HepG2 (cell line): Measurements from ENCODE around the gene TECPR1. TPM values are rescaled to one million over a fixed set of nuclear protein-coding genes. Genes with fewer than 3 reads are reported as not detected.

Experiments used
- ASH2L ChIP-seq: fragments of 300-600, 200-600 bp; sonication (generic); IDR thresholded peaks from 2 replicates; pipeline ENCODE4 v1.7.0; 2017; ENCODE audit warnings: low read depth, mild to moderate bottlenecking, moderate library complexity, mixed read lengths, low read length; ENCODE audit not compliant: insufficient read length
- CREM ChIP-seq, 2 experiments: sonication (generic) in 1 of 2; formaldehyde crosslinking in 1 of 2; IDR thresholded peaks; 2 replicates each; pipeline versions ENCODE4 v1.4.0 to v1.6.1; 2016 to 2020; ENCODE audit warnings: antibody characterized with exemption in 1 of 2, mild to moderate bottlenecking in 1 of 2, missing genetic modification reagents in 1 of 2
- GTF3A ChIP-seq: sonication (generic); formaldehyde crosslinking; conservative IDR thresholded peaks from 2 replicates; pipeline ENCODE4 v1.4.0; 2020; ENCODE audit warnings: mild to moderate bottlenecking, missing genetic modification reagents
- HOXA3 ChIP-seq: sonication (generic); formaldehyde crosslinking; IDR thresholded peaks from 2 replicates; pipeline ENCODE4 v1.5.0; 2020; ENCODE audit warnings: missing genetic modification reagents
- LCORL ChIP-seq, 2 experiments: fragments of 450-650 bp in 1 of 2; sonication (generic) in 1 of 2; formaldehyde crosslinking in 1 of 2; IDR thresholded peaks; 2 replicates each; pipeline versions ENCODE4 v1.5.0 to v1.6.1; 2017 to 2020; ENCODE audit warnings: antibody characterized with exemption in 1 of 2, missing genetic modification reagents in 1 of 2
- MBD4 ChIP-seq: IDR thresholded peaks from 2 replicates; pipeline ENCODE4 v1.6.1; 2012; ENCODE audit warnings: low read length, inconsistent platforms, borderline replicate concordance
- MEF2D ChIP-seq: sonication (generic); formaldehyde crosslinking; IDR thresholded peaks from 2 replicates; pipeline ENCODE4 v1.5.1; 2020; ENCODE audit warnings: mild to moderate bottlenecking, missing genetic modification reagents
- NFIC ChIP-seq: IDR thresholded peaks from 2 replicates; pipeline ENCODE4 v1.6.1; 2012; ENCODE audit warnings: mild to moderate bottlenecking, low read length, inconsistent platforms
- NRL ChIP-seq: sonication (generic); formaldehyde crosslinking; IDR thresholded peaks from 2 replicates; pipeline ENCODE4 v1.5.0; 2020; ENCODE audit warnings: missing genetic modification reagents, mild to moderate bottlenecking, moderate library complexity, borderline replicate concordance
- SAFB2 ChIP-seq: sonication (generic); formaldehyde crosslinking; IDR thresholded peaks from 2 replicates; pipeline ENCODE4 v1.5.1; 2020; ENCODE audit warnings: missing genetic modification reagents, low read depth, mild to moderate bottlenecking, borderline replicate concordance
- TERF1 ChIP-seq: sonication (generic); formaldehyde crosslinking; IDR thresholded peaks from 2 replicates; pipeline ENCODE4 v1.8.0; 2022; ENCODE audit warnings: mild to moderate bottlenecking, missing genetic modification reagents, moderate library complexity
- TRIM22 ChIP-seq: fragments of 450-650 bp; IDR thresholded peaks from 2 replicates; pipeline ENCODE4 v1.6.1; 2017
- UBTF ChIP-seq: sonication (generic); formaldehyde crosslinking; IDR thresholded peaks from 2 replicates; pipeline ENCODE4 v1.4.0; 2020; ENCODE audit warnings: mild to moderate bottlenecking, missing genetic modification reagents
- ZBTB21 ChIP-seq: sonication (generic); formaldehyde crosslinking; IDR thresholded peaks from 2 replicates; pipeline ENCODE4 v1.4.0; 2020; ENCODE audit warnings: missing genetic modification reagents
- ZGPAT ChIP-seq: IDR thresholded peaks from 2 replicates; pipeline ENCODE4 v1.6.1; 2016; ENCODE audit warnings: mild to moderate bottlenecking
- ZMYM2 ChIP-seq: sonication (generic); formaldehyde crosslinking; IDR thresholded peaks from 2 replicates; pipeline ENCODE4 v1.8.0; 2022; ENCODE audit warnings: mild to moderate bottlenecking, missing genetic modification reagents
- ZNF234 ChIP-seq: sonication (generic); formaldehyde crosslinking; conservative IDR thresholded peaks from 2 replicates; pipeline ENCODE4 v1.5.1; 2020; ENCODE audit warnings: mild to moderate bottlenecking, missing genetic modification reagents
- ZNF235 ChIP-seq: sonication (generic); formaldehyde crosslinking; IDR thresholded peaks from 2 replicates; pipeline ENCODE4 v1.8.1; 2023; ENCODE audit warnings: mild to moderate bottlenecking, missing genetic modification reagents, borderline replicate concordance
- ZNF644 ChIP-seq: IDR thresholded peaks from 2 replicates; pipeline ENCODE4 v1.6.1; 2016; ENCODE audit warnings: low read depth
- ZNF75D ChIP-seq: sonication (generic); formaldehyde crosslinking; IDR thresholded peaks from 2 replicates; pipeline ENCODE4 v1.8.1; 2023; ENCODE audit warnings: missing genetic modification reagents, mild to moderate bottlenecking, borderline replicate concordance
- ZNF816 ChIP-seq: sonication (generic); formaldehyde crosslinking; IDR thresholded peaks from 2 replicates; pipeline ENCODE4 v1.8.0; 2022; ENCODE audit warnings: missing genetic modification reagents, mild to moderate bottlenecking, borderline replicate concordance
- ZSCAN22 ChIP-seq: sonication (generic); formaldehyde crosslinking; IDR thresholded peaks from 2 replicates; pipeline ENCODE4 v1.4.0; 2020; ENCODE audit warnings: mild to moderate bottlenecking, missing genetic modification reagents
- polyA plus RNA-seq, 8 experiments: library from polyadenylated mRNA; depleted of rRNA in 3 of 8; stranded (reverse) in 7 of 8; unstranded in 1 of 8; fragments of >200 nt; fragmentation: Illumina TruSeq in 4 of 8; extraction: Trizol in 4 of 8; gene quantifications; 2 replicates each; pipeline versions ENCODE4 v1.2.1 to v1.2.3, GENCODE V29; 2011 to 2016; ENCODE audit warnings: low read depth in 4 of 8, missing spikeins in 1 of 8, mixed read lengths in 1 of 8; ENCODE audit not compliant: insufficient read depth in 1 of 8
- total RNA-seq, 5 experiments: library from RNA; depleted of rRNA; stranded (reverse); fragments of >200 nt; fragmentation: Illumina TruSeq; extraction: Trizol; gene quantifications; 2 replicates each; pipeline ENCODE4 v1.2.3, GENCODE V29; 2016; ENCODE audit warnings: low read depth in 1 of 5

TECPR1 gene
- total and polyA plus RNA-seq, 2 of the 13 experiments (the other 11 are each of a cell fraction or from before 2014, with no cell fraction given), result 2.3 to 6.3 TPM

- TF ChIP-seq ZNF816 (CRISPR knock-in tag), result no peak
- TF ChIP-seq NFIC, result no peak
- TF ChIP-seq ZBTB21 (CRISPR knock-in tag), result no peak
- TF ChIP-seq GTF3A (CRISPR knock-in tag), result no peak
- no peak for TF ChIP-seq TRIM22
- TF ChIP-seq HOXA3 (CRISPR knock-in tag), result no peak
- no peak for TF ChIP-seq NRL
- TF ChIP-seq ZNF234 (CRISPR knock-in tag), result no peak
- no peak for TF ChIP-seq CREM (IDR thresholded peaks at IDR 0.05)
- TF ChIP-seq CREM (CRISPR knock-in tag; IDR thresholded peaks at IDR 0.05), result no peak
- no peak for TF ChIP-seq ZNF644 (CRISPR knock-in tag)
- TF ChIP-seq MEF2D, result no peak
- no peak for TF ChIP-seq LCORL (IDR thresholded peaks at IDR 0.05)
- TF ChIP-seq LCORL (CRISPR knock-in tag; IDR thresholded peaks at IDR 0.05), result no peak
- no peak for TF ChIP-seq ZSCAN22 (CRISPR knock-in tag)
- 0 out of 2 replicates have a peak, but pooled peaks have one; percentile 23 for TF ChIP-seq ZGPAT (CRISPR knock-in tag)
- no peak for TF ChIP-seq ZNF75D (CRISPR knock-in tag)
- no peak for TF ChIP-seq ZNF235 (CRISPR knock-in tag)
- no peak for TF ChIP-seq TERF1 (CRISPR knock-in tag)
- no peak for TF ChIP-seq ZMYM2
- no peak for TF ChIP-seq SAFB2 (CRISPR knock-in tag)
- TF ChIP-seq ASH2L, result peak; percentile 22
- TF ChIP-seq MBD4, result no peak
- TF ChIP-seq UBTF, result peak; percentile 53
These were observed 29.9 kb upstream of the TECPR1 start (continued) for GRCh38 chr7:98281757-98282606.
